ENCODE measurements around the gene UBTF.

GRCh38 chr17:44177640-44178039, 41.8 kb downstream of the UBTF start:
- TF ChIP-seq CTCF (IDR thresholded peaks at IDR 0.05; ENCODE audit: low read length) (no peak), EZH2 (optimal IDR thresholded peaks at IDR 0.05; ENCODE audit: low read depth, low read length) (no peak), EZH2phosphoT487 (IDR thresholded peaks at IDR 0.05; ENCODE audit: low read length) (no peak)

All from MM.1S (cell line).